Measurements from ENCODE around the gene SELENOI.
"Not testable (repeated sequence)": the region's sequence is repeated elsewhere in the genome, so short reads cannot be mapped to it uniquely, and the experiment has no call there.

SELENOI gene

DNA sequence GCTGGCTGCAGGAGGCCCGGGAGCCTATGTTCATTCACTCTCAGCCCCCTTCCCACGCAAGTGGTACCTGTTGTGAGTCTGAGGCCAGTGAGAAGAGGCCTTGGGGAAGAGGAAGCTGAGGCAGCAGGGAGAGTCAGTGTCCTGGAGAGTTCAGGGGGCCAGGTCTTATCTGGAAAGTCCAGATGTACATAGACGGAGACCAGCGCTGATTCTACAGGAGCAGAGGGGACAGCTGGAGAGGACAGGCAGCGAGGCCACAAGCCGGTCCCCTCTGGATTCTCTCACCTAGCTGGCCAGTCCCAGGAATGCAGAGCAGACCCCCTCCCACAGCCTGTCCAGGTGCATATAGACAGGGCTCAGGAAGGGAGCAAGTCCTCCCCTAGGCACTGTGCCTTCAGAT lies 29.1 kb upstream of the SELENOI start:
- no peak overlapping the region for H3K27ac ChIP-seq
- TF ChIP-seq, protein P1, sequence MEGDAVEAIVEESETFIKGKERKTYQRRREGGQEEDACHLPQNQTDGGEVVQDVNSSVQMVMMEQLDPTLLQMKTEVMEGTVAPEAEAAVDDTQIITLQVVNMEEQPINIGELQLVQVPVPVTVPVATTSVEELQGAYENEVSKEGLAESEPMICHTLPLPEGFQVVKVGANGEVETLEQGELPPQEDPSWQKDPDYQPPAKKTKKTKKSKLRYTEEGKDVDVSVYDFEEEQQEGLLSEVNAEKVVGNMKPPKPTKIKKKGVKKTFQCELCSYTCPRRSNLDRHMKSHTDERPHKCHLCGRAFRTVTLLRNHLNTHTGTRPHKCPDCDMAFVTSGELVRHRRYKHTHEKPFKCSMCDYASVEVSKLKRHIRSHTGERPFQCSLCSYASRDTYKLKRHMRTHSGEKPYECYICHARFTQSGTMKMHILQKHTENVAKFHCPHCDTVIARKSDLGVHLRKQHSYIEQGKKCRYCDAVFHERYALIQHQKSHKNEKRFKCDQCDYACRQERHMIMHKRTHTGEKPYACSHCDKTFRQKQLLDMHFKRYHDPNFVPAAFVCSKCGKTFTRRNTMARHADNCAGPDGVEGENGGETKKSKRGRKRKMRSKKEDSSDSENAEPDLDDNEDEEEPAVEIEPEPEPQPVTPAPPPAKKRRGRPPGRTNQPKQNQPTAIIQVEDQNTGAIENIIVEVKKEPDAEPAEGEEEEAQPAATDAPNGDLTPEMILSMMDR (IDR thresholded peaks at IDR 0.05), result no peak
- no peak for TF ChIP-seq ZFX (IDR thresholded peaks at IDR 0.05; ENCODE audit: borderline replicate concordance)

DNA sequence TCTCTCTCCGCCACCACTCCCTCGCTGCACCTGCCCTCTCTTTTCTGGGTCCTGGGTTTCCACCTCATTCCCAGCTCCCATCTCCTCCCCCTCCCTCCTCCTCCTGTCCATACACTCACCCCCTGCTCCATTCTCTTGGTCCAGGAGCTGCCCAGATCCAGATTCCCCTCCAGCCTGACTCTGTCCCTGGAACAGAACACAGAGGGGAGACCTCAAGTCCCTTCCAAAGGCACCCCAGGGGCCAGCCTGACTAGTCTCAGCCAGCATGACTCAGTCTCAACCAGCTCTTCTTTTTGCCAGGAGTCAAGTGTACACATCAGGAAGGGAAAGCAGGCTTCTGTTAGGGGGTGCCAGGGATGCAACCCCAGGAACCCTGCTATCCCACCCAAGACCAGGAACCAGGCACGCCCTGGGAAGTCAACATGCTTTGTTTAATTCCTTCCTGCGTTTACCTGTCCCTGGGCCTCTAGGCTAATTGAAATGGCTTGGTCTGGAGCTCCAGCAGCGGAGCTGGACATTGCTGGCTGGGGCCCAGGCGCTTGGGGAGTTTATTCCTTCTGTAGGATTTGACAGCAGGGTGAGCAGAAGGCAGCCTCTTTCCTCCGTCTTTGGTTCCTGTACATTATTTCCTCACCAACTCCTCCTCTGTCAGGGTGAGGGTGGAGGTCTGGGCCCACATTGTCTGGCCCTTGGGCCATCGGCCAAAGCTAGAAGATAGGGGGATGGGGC lies 28.4 kb upstream of the SELENOI start:
- TF ChIP-seq ZFX (IDR thresholded peaks at IDR 0.05; ENCODE audit: borderline replicate concordance), result no peak
- TF ChIP-seq, protein P1 (IDR thresholded peaks at IDR 0.05), result no peak
- H3K27ac ChIP-seq, result no peak overlapping the region

DNA sequence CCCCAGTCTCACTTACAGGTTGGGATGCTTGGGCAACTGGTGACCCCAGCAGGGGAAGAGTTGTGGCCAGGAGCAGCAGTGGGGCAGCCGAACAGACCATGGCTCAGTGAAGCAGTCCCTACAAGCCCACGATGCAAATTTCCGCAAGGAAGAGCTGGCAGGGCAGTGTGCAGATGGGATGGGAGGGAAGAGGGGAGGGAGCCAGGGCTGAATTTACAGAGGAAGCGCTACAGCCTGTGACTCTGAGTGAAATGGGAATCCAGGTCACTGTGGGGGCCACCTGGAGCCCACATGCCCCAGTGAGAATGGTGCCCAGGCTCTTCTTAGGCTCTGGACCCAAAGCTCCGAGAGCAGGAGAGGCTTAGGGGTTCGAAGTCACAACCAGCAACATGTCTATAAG lies 27.0 kb upstream of the SELENOI start:
- TF ChIP-seq, protein P1 (IDR thresholded peaks at IDR 0.05), result no peak
- TF ChIP-seq ZFX (IDR thresholded peaks at IDR 0.05; ENCODE audit: borderline replicate concordance), result no peak
- no peak overlapping the region for H3K27ac ChIP-seq

DNA sequence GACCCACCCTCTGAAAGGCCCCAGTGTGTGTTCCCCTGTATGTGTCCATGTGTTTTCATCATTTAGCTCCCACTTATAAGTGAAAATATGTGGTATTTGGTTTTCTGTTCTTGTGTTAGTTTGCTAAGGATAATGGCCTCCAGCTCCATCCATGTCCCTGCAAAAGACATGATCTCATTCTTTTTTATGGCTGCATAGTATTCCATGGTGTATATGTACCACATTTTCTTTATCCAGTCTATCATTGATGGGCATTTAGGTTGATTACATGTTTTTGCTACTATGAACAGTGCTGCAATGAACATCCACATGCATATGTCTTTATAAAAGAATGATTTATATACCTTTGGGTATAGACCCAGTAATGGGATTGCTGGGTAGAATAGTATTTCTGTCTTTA lies 21.5 kb upstream of the SELENOI start:
- not testable (repeated sequence) for H3K27ac ChIP-seq

DNA sequence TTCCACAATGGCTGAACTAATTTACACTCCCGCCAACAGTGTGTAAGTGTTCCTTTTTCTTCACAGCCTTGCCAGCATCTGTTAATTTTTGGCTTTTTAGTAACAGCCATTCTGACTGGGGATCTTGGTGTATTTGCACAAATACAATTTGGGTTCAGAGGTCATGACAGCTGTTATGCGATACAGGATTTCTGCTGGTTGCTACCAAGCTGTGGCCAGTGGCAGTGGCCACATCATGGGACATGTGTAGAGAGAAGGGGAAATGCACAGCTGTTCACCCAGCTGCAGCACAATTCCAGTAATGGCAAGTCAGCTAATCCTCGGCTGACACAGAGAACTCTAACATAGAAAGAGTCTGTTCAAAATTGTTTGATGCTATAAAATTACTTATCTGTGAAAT lies 21.0 kb upstream of the SELENOI start:
- no peak for TF ChIP-seq ZFX (IDR thresholded peaks at IDR 0.05; ENCODE audit: borderline replicate concordance)
- TF ChIP-seq, protein P1 (IDR thresholded peaks at IDR 0.05), result no peak
- no peak overlapping the region for H3K27ac ChIP-seq

DNA sequence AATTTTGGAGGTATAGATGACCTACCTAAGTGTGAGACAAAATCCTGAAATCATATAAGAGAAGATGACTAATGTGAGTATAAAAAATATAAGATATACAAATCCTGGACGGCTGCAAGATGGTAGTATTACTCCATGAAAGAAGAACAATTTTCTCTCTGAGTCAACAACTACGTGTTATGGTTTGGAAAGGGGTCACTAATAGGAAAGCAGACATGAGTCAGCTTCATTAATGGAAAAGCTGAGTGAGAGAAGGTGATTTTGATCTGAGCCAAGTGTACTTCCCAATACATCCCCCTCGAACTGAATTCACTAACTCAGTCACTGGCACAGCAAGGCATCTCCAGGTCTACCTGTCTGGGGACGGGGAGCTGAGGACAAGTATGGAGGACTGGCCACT lies 20.1 kb upstream of the SELENOI start:
- no peak overlapping the region for H3K27ac ChIP-seq
- TF ChIP-seq, protein P1 (IDR thresholded peaks at IDR 0.05), result no peak
- no peak for TF ChIP-seq ZFX (IDR thresholded peaks at IDR 0.05; ENCODE audit: borderline replicate concordance)

DNA sequence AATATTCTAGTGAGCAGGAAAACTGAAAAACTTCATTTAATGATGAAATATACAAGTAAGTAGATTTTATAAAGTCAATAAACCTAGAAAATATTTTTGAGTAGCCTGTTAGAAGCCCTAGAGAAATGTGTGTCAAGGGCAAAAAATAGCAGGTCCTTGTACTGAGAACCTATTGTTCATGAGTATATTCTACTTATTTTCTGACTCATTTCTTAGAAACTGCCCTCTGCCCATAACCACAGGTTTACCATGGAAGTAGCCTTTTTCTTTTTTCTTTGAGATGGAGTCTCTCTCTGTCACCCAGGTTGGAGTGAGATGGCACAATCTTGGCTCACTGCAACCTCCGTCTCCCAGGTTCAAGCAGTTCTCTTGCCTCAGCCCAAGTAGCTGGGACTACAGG lies 19.4 kb upstream of the SELENOI start:
- no peak overlapping the region for H3K27ac ChIP-seq
- TF ChIP-seq, protein P1 (IDR thresholded peaks at IDR 0.05), result no peak
- TF ChIP-seq ZFX (IDR thresholded peaks at IDR 0.05; ENCODE audit: borderline replicate concordance), result no peak

All from 22Rv1 (cell line).